GM12874 (cell line): ENCODE data around the gene HAPSTR1.

Experiments
- CTCF ChIP-seq: IDR thresholded peaks from 2 replicates; pipeline ENCODE4 v1.5.1; 2011; ENCODE audit warnings: low read depth, mild to moderate bottlenecking, control low read depth, low read length, moderate library complexity; ENCODE audit not compliant: insufficient read depth

HAPSTR1 gene

GRCh38 chr16:9075299-9076071 lies 16.0 kb upstream of the HAPSTR1 start:
- TF ChIP-seq CTCF, result no peak

- no peak for TF ChIP-seq CTCF
These were observed 14.2 kb upstream of the HAPSTR1 start for GRCh38 chr16:9077091-9077809.

- TF ChIP-seq CTCF, result no peak
These were observed 12.0 kb upstream of the HAPSTR1 start for GRCh38 chr16:9079430-9079812.

GRCh38 chr16:9081158-9081557 lies 10.3 kb upstream of the HAPSTR1 start:
- TF ChIP-seq CTCF, result no peak

- TF ChIP-seq CTCF, result no peak
These were observed 9.6 kb upstream of the HAPSTR1 start for GRCh38 chr16:9081843-9082242.

GRCh38 chr16:9082422-9082821 lies 9.0 kb upstream of the HAPSTR1 start:
- no peak for TF ChIP-seq CTCF

GRCh38 chr16:9088848-9089247 lies 2.6 kb upstream of the HAPSTR1 start:
- no peak for TF ChIP-seq CTCF
